GM21515 (cell line): ENCODE results near the gene DUSP6.

Experiments used
- ATAC-seq: cut with Tn5 transposase; IDR thresholded peaks from one replicate; pipeline ENCODE4 v1.9.1; 2021; ENCODE audit not compliant: unreplicated experiment

DUSP6 gene

GRCh38 chr12:89305373-89305772, 46.9 kb downstream of the DUSP6 start:
- ATAC-seq = no peak

- no peak for ATAC-seq
Observed at GRCh38 chr12:89299931-89300330, 52.4 kb downstream of the DUSP6 start.

GRCh38 chr12:89299417-89299816, 52.9 kb downstream of the DUSP6 start:
- ATAC-seq = no peak
